UCSD-AML1 (cell line): ENCODE data around the gene KIF1B.
"Not testable (repeated sequence)": the region's sequence is repeated elsewhere in the genome, so short reads cannot be mapped to it uniquely, and the experiment has no call there.

Experiments
- DNase-seq: peaks from one replicate; lab custom pipeline; 2025; ENCODE audit not compliant: unreplicated experiment; lab: John Stamatoyannopoulos, UW

Gene KIF1B

GRCh38 chr1:10236405-10237156 lies 26.2 kb downstream of the KIF1B start:
- no peak for DNase-seq

- no peak for DNase-seq
Measured at GRCh38 chr1:10237157-10237539, 26.8 kb downstream of the KIF1B start.

GRCh38 chr1:10242135-10242534 lies 31.8 kb downstream of the KIF1B start:
- no peak for DNase-seq

- DNase-seq: no peak
Measured at GRCh38 chr1:10242811-10243210, 32.4 kb downstream of the KIF1B start.

- DNase-seq: no peak
Measured at GRCh38 chr1:10245674-10246073, 35.3 kb downstream of the KIF1B start.

GRCh38 chr1:10249808-10250457 lies 39.6 kb downstream of the KIF1B start:
- no peak for DNase-seq

- DNase-seq: no peak
Measured at GRCh38 chr1:10250663-10251062, 40.3 kb downstream of the KIF1B start.

- not testable (repeated sequence) for DNase-seq
Measured at GRCh38 chr1:10251325-10252108, 41.1 kb downstream of the KIF1B start.

- DNase-seq: no peak
Measured at GRCh38 chr1:10252508-10252907, 42.1 kb downstream of the KIF1B start.

GRCh38 chr1:10253149-10253548 lies 42.8 kb downstream of the KIF1B start:
- no peak for DNase-seq

GRCh38 chr1:10253755-10254154 lies 43.4 kb downstream of the KIF1B start:
- no peak for DNase-seq

GRCh38 chr1:10257851-10258250 lies 47.5 kb downstream of the KIF1B start:
- DNase-seq: no peak

GRCh38 chr1:10259547-10259946 lies 49.2 kb downstream of the KIF1B start:
- DNase-seq: not testable (repeated sequence)

GRCh38 chr1:10263450-10264082 lies 53.2 kb downstream of the KIF1B start:
- no peak for DNase-seq

GRCh38 chr1:10265027-10265426 lies 54.7 kb downstream of the KIF1B start:
- no peak for DNase-seq

GRCh38 chr1:10265900-10266299 lies 55.5 kb downstream of the KIF1B start:
- DNase-seq: no peak

GRCh38 chr1:10267319-10267718 lies 56.9 kb downstream of the KIF1B start:
- DNase-seq: no peak

- DNase-seq: no peak
Measured at GRCh38 chr1:10267921-10268320, 57.6 kb downstream of the KIF1B start.

- no peak for DNase-seq
Measured at GRCh38 chr1:10271090-10271489, 60.7 kb downstream of the KIF1B start.

- DNase-seq: no peak
Measured at GRCh38 chr1:10271869-10272268, 61.5 kb downstream of the KIF1B start.

- no peak for DNase-seq
Measured at GRCh38 chr1:10272274-10272673, 61.9 kb downstream of the KIF1B start.
